Measurements from ENCODE around the gene SELENOS. TPM values are rescaled to one million over a fixed set of nuclear protein-coding genes. Genes with fewer than 3 reads are reported as not detected.

Gene SELENOS
- total and polyA plus RNA-seq, 8 donors: 37.4 to 184 (median 74.7) TPM

GRCh38 chr15:101258238-101259144 is 18.8 kb downstream of the SELENOS start:
- Histone ChIP-seq H3K9me3 (no peaks in the 10 kb centered on the region), H3K4me3 (no peak overlapping the region), H3K36me3 (no peaks in the 10 kb centered on the region), H3K27me3 (no peaks in the 10 kb centered on the region), H3K27ac (no peak overlapping the region), H3K4me1 (peaks cover 0 to 23% (median 10%) of the 10 kb centered on the region in 4 donors)
- TF ChIP-seq CTCF (IDR thresholded peaks at IDR 0.05): peak in 5 of 7 experiments; percentile 68 to 87 (median 78)
- TF ChIP-seq POLR2AphosphoS5 (IDR thresholded peaks at IDR 0.05): peak in 1 of 3 donors; percentile 52
- TF ChIP-seq POLR2A (IDR thresholded peaks at IDR 0.05): no peak
- no peak for TF ChIP-seq EP300 (IDR thresholded peaks at IDR 0.05)
- peak; percentile 71 to 92 for DNase-seq
- WGBS, 5 donors: 25 to 32% (median 27%) methylated on average over 10 to 11 of the region's 11 CpGs
- intact Hi-C loops (cut with DNase I; ENCODE audit: low total_unique reads): loop anchor here (5.0 kb wide), 1 partner anchor 171 kb away; no protein-coding TSS in a partner anchor

- intact Hi-C loops (cut with DNase I; ENCODE audit: low total_unique reads): loop anchor here (5.0 kb wide), 1 partner anchor 169 kb away; no protein-coding TSS in a partner anchor
- DNase-seq: no peak
- no peaks in the 10 kb centered on the region for H3K27me3 ChIP-seq
- H3K36me3 ChIP-seq: no peaks in the 10 kb centered on the region
- no peak for TF ChIP-seq POLR2AphosphoS5 (IDR thresholded peaks at IDR 0.05)
- TF ChIP-seq CTCF (IDR thresholded peaks at IDR 0.05): no peak
- TF ChIP-seq POLR2A (IDR thresholded peaks at IDR 0.05): no peak
- no peak for TF ChIP-seq EP300 (IDR thresholded peaks at IDR 0.05)
- no peak overlapping the region for H3K27ac ChIP-seq
- H3K4me1 ChIP-seq: peaks cover 6 to 33% (median 21%) of the 10 kb centered on the region in 4 donors
- H3K4me3 ChIP-seq: no peak overlapping the region
- 80 to 88% (median 85%) methylated on average over 6 of the region's 6 CpGs for WGBS, 5 donors
- H3K9me3 ChIP-seq: no peaks in the 10 kb centered on the region
These were observed 20.5 kb downstream of the SELENOS start for GRCh38 chr15:101256757-101257156.

GRCh38 chr15:101255615-101256241 is 21.6 kb downstream of the SELENOS start:
- Histone ChIP-seq H3K9me3 (no peaks in the 10 kb centered on the region), H3K4me3 (no peak overlapping the region), H3K27me3 (no peaks in the 10 kb centered on the region), H3K36me3 (no peaks in the 10 kb centered on the region), H3K4me1 (peaks cover 6 to 33% (median 22%) of the 10 kb centered on the region in 4 donors), H3K27ac (no peak overlapping the region)
- WGBS, 5 donors: 15 to 34% (median 32%) methylated on average over 7 to 8 of the region's 8 CpGs
- DNase-seq: peak in 1 of 2 donors; percentile 87
- intact Hi-C loops (cut with DNase I; ENCODE audit: low total_unique reads): loop anchor here (5.0 kb wide), 1 partner anchor 168 kb away; no protein-coding TSS in a partner anchor
- TF ChIP-seq EP300 (IDR thresholded peaks at IDR 0.05) (no peak), POLR2AphosphoS5 (IDR thresholded peaks at IDR 0.05) (peak in 2 of 3 donors; percentile 30 to 61)

- Histone ChIP-seq H3K27me3 (no peaks in the 10 kb centered on the region), H3K4me1 (peaks cover 11 to 40% (median 29%) of the 10 kb centered on the region in 4 donors), H3K4me3 (no peak overlapping the region), H3K27ac (no peak overlapping the region), H3K36me3 (no peaks in the 10 kb centered on the region), H3K9me3 (no peaks in the 10 kb centered on the region)
- intact Hi-C loops (cut with DNase I; ENCODE audit: low total_unique reads): loop anchor here (5.0 kb wide), 1 partner anchor 168 kb away; no protein-coding TSS in a partner anchor
- 51 to 63% (median 58%) methylated on average over 5 of the region's 5 CpGs for WGBS, 5 donors
- DNase-seq: no peak
- TF ChIP-seq EP300 (IDR thresholded peaks at IDR 0.05): no peak
- TF ChIP-seq POLR2AphosphoS5 (IDR thresholded peaks at IDR 0.05): no peak
- TF ChIP-seq CTCF (IDR thresholded peaks at IDR 0.05): no peak
- TF ChIP-seq POLR2A (IDR thresholded peaks at IDR 0.05): no peak
These were observed 22.3 kb downstream of the SELENOS start for GRCh38 chr15:101255051-101255395.
